Hepatocyte (in vitro differentiated cells): ENCODE results near the gene FARP2. TPM values are rescaled to one million over a fixed set of nuclear protein-coding genes. Genes with fewer than 3 reads are reported as not detected.
A peak's percentile ranks its signal among the peaks of the same experiment; 100 is the strongest.

ENCODE experiments used
- DNase-seq: peaks from one replicate; pipeline ENCODE4 v3.0.0-alpha.2; 2016; ENCODE audit warnings: low spot score
- H2AFZ ChIP-seq: fragments of 200-600 bp; sonication (generic); 2 replicates; pipeline ENCODE4 v1.6.0; 2016; ENCODE audit warnings: antibody characterized with exemption, mild to moderate bottlenecking
- H3K27ac ChIP-seq: fragments of 200-600 bp; sonication (generic); 2 replicates; pipeline ENCODE4 v1.5.1; 2016; ENCODE audit warnings: mild to moderate bottlenecking
- H3K27me3 ChIP-seq: fragments of 200-600 bp; sonication (generic); 2 replicates; pipeline ENCODE4 v1.6.1; 2016
- H3K36me3 ChIP-seq: fragments of 200-600 bp; sonication (generic); replicated peaks from 2 replicates; pipeline ENCODE4 v1.5.1; 2016; ENCODE audit warnings: low read depth; ENCODE audit not compliant: insufficient read depth
- H3K4me1 ChIP-seq: fragments of 200-600 bp; sonication (generic); 2 replicates; pipeline ENCODE4 v1.5.1; 2016; ENCODE audit warnings: mild to moderate bottlenecking, moderate library complexity; ENCODE audit not compliant: insufficient read depth
- H3K4me2 ChIP-seq: fragments of 200-600 bp; sonication (generic); 2 replicates; pipeline ENCODE4 v1.6.0; 2016
- H3K4me3 ChIP-seq: fragments of 200-600 bp; sonication (generic); 2 replicates; pipeline ENCODE4 v1.5.1; 2016; ENCODE audit warnings: mild to moderate bottlenecking
- H3K79me2 ChIP-seq: fragments of 200-600 bp; sonication (generic); 2 replicates; pipeline ENCODE4 v1.6.0; 2017; ENCODE audit warnings: mild to moderate bottlenecking
- H3K9me2 ChIP-seq: fragments of 200-600 bp; sonication (generic); replicated peaks from 2 replicates; pipeline ENCODE4 v1.6.0; 2017; ENCODE audit warnings: mild to moderate bottlenecking; ENCODE audit not compliant: insufficient read depth
- H3K9me3 ChIP-seq: fragments of 200-600 bp; sonication (generic); 2 replicates; pipeline ENCODE4 v1.5.1; 2016; ENCODE audit warnings: low read depth, mild to moderate bottlenecking
- H4K20me1 ChIP-seq: fragments of 200-600 bp; sonication (generic); 2 replicates; pipeline ENCODE4 v1.6.0; 2016; ENCODE audit warnings: mild to moderate bottlenecking; ENCODE audit not compliant: insufficient read depth, poor library complexity, severe bottlenecking
- EZH2 ChIP-seq: fragments of 200-600 bp; sonication (generic); IDR thresholded peaks from 2 replicates; pipeline ENCODE4 v1.6.1; 2016; ENCODE audit warnings: antibody characterized with exemption, mild to moderate bottlenecking, borderline replicate concordance
- EZH2phosphoT487 ChIP-seq: fragments of 200-600 bp; sonication (generic); IDR thresholded peaks from one replicate; pipeline ENCODE4 v1.6.1; 2018; ENCODE audit warnings: antibody characterized with exemption, mild to moderate bottlenecking, low read depth, moderate library complexity; ENCODE audit not compliant: unreplicated experiment, severe bottlenecking
- WGBS: methylation state at CpG from one replicate; pipeline ENCODE4 v1.1.6; 2016; ENCODE audit warnings: low lambda C conversion rate; ENCODE audit errors: missing lambda C conversion rate; 5-methylcytosine and 5-hydroxymethylcytosine counted together
- polyA plus RNA-seq: library from polyadenylated mRNA; unstranded; fragments of >200 nt; fragmentation: Nextera tagmentation; extraction: Ambion mirVana; gene quantifications from 2 replicates; pipeline ENCODE4 v1.2.1, GENCODE V29; 2016
- total RNA-seq: library from RNA; depleted of rRNA; stranded (reverse); fragments of >200 nt; gene quantifications from 2 replicates; pipeline ENCODE4 v1.2.3, GENCODE V29; 2014
- TF ChIP-seq, protein P1 (sequence below): fragments of 200-600 bp; sonication (generic); IDR thresholded peaks from 2 replicates; pipeline ENCODE4 v1.5.1; 2016; ENCODE audit warnings: antibody characterized with exemption, mild to moderate bottlenecking; ENCODE audit not compliant: poor library complexity

FARP2 gene
- total and polyA plus RNA-seq, 2 experiments from 2014 or later = 29.1 to 29.6 TPM

DNA sequence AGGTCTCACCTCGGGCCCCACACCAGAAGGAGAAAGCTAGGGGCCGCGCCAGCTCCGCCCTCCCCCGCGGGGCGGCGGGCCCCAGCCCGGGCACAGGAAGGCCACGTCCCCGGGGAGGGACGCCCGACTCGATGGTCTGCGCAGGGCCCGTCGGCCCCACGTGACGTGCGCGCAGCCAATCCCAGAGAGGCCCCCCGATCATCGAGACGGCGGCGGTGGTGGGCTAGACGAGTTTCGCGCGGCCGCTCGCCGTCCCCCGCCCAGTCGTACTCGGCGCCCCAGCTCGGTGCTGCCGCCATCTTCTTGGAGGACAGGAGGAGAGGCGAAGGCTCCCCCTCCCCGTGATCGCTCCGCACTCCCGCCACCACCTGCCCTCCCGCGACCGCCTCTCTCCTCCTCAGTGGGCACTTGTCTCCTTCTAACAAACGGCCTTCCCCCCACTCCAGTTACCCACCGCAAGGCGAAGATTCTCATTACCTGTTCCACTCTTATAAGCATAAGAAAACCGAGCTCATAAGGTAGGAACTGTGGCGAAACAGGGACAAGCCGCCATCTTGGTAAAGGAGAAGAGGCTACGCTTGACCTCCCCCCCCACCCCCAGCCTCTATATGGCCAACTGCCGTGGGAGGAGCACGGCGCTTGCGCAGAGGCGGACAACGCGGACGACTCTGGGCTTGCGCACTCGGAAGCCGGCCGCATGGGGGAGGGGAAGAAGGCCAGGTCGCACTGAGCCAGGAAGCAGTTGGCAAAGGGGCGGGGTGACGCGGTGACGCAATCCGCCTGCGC lies 40.8 kb upstream of the FARP2 start, which contains the start of gene HDLBP:
TSS of gene HDLBP (minus strand) at position 580 of the 786 bp plus-strand sequence. CDS start 48,803 bp downstream, outside the sequence.
- Histone ChIP-seq H3K4me2 (peak within 1 kb of the TSS; percentile 92), H3K79me2 (peaks cover 89% of the 10 kb centered on the region), H3K36me3 (no peaks in the 10 kb centered on the region), H3K4me3 (peak within 1 kb of the TSS; percentile 87), H4K20me1 (peaks cover 54% of the 10 kb centered on the region), H3K27ac (peak within 1 kb of the TSS; percentile 99), H3K9me2 (no peaks in the 10 kb centered on the region), H2AFZ (peak within 1 kb of the TSS; percentile 48), H3K4me1 (peaks cover 39% of the 10 kb centered on the region), H3K9me3 (no peaks in the 10 kb centered on the region), H3K27me3 (no peaks in the 10 kb centered on the region)
- DNase-seq = peak; percentile 100
- TF ChIP-seq, protein P1, sequence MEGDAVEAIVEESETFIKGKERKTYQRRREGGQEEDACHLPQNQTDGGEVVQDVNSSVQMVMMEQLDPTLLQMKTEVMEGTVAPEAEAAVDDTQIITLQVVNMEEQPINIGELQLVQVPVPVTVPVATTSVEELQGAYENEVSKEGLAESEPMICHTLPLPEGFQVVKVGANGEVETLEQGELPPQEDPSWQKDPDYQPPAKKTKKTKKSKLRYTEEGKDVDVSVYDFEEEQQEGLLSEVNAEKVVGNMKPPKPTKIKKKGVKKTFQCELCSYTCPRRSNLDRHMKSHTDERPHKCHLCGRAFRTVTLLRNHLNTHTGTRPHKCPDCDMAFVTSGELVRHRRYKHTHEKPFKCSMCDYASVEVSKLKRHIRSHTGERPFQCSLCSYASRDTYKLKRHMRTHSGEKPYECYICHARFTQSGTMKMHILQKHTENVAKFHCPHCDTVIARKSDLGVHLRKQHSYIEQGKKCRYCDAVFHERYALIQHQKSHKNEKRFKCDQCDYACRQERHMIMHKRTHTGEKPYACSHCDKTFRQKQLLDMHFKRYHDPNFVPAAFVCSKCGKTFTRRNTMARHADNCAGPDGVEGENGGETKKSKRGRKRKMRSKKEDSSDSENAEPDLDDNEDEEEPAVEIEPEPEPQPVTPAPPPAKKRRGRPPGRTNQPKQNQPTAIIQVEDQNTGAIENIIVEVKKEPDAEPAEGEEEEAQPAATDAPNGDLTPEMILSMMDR = peak; percentile 61
- TF ChIP-seq EZH2 = no peak
- 2% methylated on average over 58 of the region's 73 CpGs for WGBS

DNA sequence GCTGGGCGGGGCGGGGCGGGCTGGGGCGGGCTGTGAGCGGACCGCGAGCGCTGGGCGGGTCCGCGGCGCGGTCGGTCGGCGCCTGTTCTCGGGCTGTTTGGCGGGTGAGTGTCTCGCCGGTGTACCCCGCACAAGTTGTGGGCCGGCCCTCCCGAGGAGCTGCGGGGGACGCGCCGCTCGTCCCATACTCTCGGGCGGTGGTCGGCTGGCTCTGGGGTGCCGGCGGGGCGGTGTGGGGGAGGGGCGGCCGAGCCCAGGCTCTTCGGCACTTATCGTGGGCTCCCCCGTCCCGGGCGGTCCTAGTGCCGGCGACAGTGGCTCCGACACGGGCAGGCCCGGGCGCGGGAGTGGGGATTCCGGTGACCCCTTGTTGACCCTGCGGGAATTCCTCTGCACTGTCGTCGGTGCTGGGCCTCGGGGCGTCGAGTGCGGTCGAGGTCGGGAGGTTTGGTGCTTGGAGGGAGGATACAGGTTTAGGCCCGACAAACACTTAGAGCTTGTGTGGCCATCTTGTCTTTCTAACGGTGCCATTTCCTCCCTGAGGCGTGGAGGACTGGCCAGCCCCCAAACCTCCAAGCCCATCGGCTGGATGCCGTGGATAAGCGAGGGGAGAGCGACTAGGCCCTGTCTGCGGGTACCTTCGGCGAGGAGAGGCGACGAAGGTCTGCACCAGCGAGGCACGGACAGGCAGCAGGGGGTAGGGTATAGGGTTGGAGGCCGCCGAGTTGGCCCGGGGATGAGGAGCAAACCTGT lies 40.0 kb upstream of the FARP2 start, which contains the start of gene SEPTIN2:
TSS of gene SEPTIN2 (plus strand) at position 47 of the 753 bp plus-strand sequence. CDS start 8,308 bp downstream, outside the sequence.
- Histone ChIP-seq H3K4me3 (peak within 1 kb of the TSS; percentile 87), H3K9me2 (no peaks in the 10 kb centered on the region), H3K27me3 (no peaks in the 10 kb centered on the region), H3K79me2 (peaks cover 89% of the 10 kb centered on the region), H4K20me1 (peaks cover 55% of the 10 kb centered on the region), H3K27ac (peak within 1 kb of the TSS; percentile 99), H3K36me3 (no peaks in the 10 kb centered on the region), H3K4me2 (peak within 1 kb of the TSS; percentile 92), H2AFZ (peak within 1 kb of the TSS; percentile 48), H3K4me1 (peaks cover 46% of the 10 kb centered on the region), H3K9me3 (no peaks in the 10 kb centered on the region)
- peak; percentile 86 for DNase-seq
- under 1% methylated on average over 43 of the region's 75 CpGs for WGBS
- TF ChIP-seq EZH2phosphoT487 (no peak), EZH2 (no peak)
- TF ChIP-seq, protein P1 = no peak

DNA sequence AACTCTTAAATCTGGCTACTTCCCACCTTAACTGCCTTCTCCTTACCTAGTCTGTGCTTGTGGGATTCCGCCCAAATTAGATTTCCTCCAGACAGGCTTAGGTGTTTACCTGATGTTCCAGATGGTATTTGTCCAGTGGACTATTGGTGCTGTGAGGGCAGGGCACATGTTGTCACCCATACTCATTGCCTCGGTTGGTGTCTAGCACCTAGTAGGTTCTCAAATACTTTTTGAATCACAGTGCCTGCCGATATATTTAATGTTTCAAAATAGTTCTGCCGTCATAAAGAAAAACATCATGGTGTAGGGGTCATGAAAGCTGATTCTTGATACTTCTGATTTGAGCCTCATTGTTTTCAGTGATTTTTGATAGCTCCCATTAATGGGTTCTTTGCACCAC lies 39.3 kb upstream of the FARP2 start:
- Histone ChIP-seq H3K27ac (peak overlapping the region; percentile 98), H3K79me2 (peaks cover 89% of the 10 kb centered on the region), H3K36me3 (no peaks in the 10 kb centered on the region), H3K4me3 (peak overlapping the region; percentile 87), H3K9me2 (no peaks in the 10 kb centered on the region), H3K4me1 (peaks cover 51% of the 10 kb centered on the region), H3K27me3 (no peaks in the 10 kb centered on the region), H4K20me1 (peaks cover 55% of the 10 kb centered on the region), H2AFZ (no peak overlapping the region), H3K9me3 (no peaks in the 10 kb centered on the region), H3K4me2 (peak overlapping the region; percentile 91)
- no peak for DNase-seq
- TF ChIP-seq, protein P1 = no peak
- TF ChIP-seq EZH2phosphoT487 (no peak), EZH2 (no peak)
- WGBS = 11% methylated on average over 4 of the region's 4 CpGs
